ENCODE results near the gene CREB5.

CREB5 gene

GRCh38 chr7:28435732-28436378, 23.5 kb downstream of the CREB5 start:
- H3K4me1 Mint-ChIP-seq (ENCODE audit: low read depth), result no peaks in the 10 kb centered on the region
- H3K27me3 Mint-ChIP-seq, result peaks cover 76% of the 10 kb centered on the region
- H3K9me3 Mint-ChIP-seq, result no peaks in the 10 kb centered on the region
- H3K27ac Mint-ChIP-seq, result no peak overlapping the region
- H3K4me3 Mint-ChIP-seq, result no peak overlapping the region
- H3K36me3 Mint-ChIP-seq (ENCODE audit: low read depth), result no peaks in the 10 kb centered on the region

GRCh38 chr7:28440055-28440601, 27.8 kb downstream of the CREB5 start:
- Mint-ChIP-seq H3K4me3 (no peak overlapping the region), H3K27ac (no peak overlapping the region), H3K4me1 (ENCODE audit: low read depth) (peaks cover 17% of the 10 kb centered on the region), H3K27me3 (peaks cover 71% of the 10 kb centered on the region), H3K9me3 (peaks cover 5% of the 10 kb centered on the region), H3K36me3 (ENCODE audit: low read depth) (no peaks in the 10 kb centered on the region)

GRCh38 chr7:28442540-28443420, 30.5 kb downstream of the CREB5 start:
- H3K9me3 Mint-ChIP-seq, result peaks cover 5% of the 10 kb centered on the region

GRCh38 chr7:28446131-28446530, 33.8 kb downstream of the CREB5 start:
- Mint-ChIP-seq H3K4me1 (ENCODE audit: low read depth) (peaks cover 17% of the 10 kb centered on the region), H3K27me3 (peaks cover 39% of the 10 kb centered on the region), H3K4me3 (no peak overlapping the region), H3K36me3 (ENCODE audit: low read depth) (no peaks in the 10 kb centered on the region), H3K27ac (no peak overlapping the region), H3K9me3 (peaks cover 5% of the 10 kb centered on the region)

More at GRCh38 chr7:28442540-28443420, 30.5 kb downstream of the CREB5 start:
- Mint-ChIP-seq H3K27me3 (peaks cover 57% of the 10 kb centered on the region), H3K4me3 (no peak overlapping the region), H3K27ac (peak overlapping the region; percentile 24), H3K36me3 (ENCODE audit: low read depth) (no peaks in the 10 kb centered on the region), H3K4me1 (ENCODE audit: low read depth) (peaks cover 17% of the 10 kb centered on the region)

- H3K4me3 Mint-ChIP-seq, result no peak overlapping the region
- no peak overlapping the region for H3K27ac Mint-ChIP-seq
- H3K36me3 Mint-ChIP-seq (ENCODE audit: low read depth), result no peaks in the 10 kb centered on the region
- H3K4me1 Mint-ChIP-seq (ENCODE audit: low read depth), result peaks cover 14% of the 10 kb centered on the region
- peaks cover 2% of the 10 kb centered on the region for H3K9me3 Mint-ChIP-seq
- H3K27me3 Mint-ChIP-seq, result peaks cover 31% of the 10 kb centered on the region
Measured at GRCh38 chr7:28447071-28447470, 34.8 kb downstream of the CREB5 start.

GRCh38 chr7:28448708-28449107, 36.4 kb downstream of the CREB5 start:
- Mint-ChIP-seq H3K27ac (no peak overlapping the region), H3K36me3 (ENCODE audit: low read depth) (no peaks in the 10 kb centered on the region), H3K27me3 (peaks cover 28% of the 10 kb centered on the region), H3K4me3 (no peak overlapping the region), H3K9me3 (no peaks in the 10 kb centered on the region), H3K4me1 (ENCODE audit: low read depth) (no peaks in the 10 kb centered on the region)

- H3K27me3 Mint-ChIP-seq, result peaks cover 14% of the 10 kb centered on the region
- H3K4me1 Mint-ChIP-seq (ENCODE audit: low read depth), result no peaks in the 10 kb centered on the region
- no peaks in the 10 kb centered on the region for H3K9me3 Mint-ChIP-seq
- H3K27ac Mint-ChIP-seq, result no peak overlapping the region
- no peaks in the 10 kb centered on the region for H3K36me3 Mint-ChIP-seq (ENCODE audit: low read depth)
- H3K4me3 Mint-ChIP-seq, result no peak overlapping the region
Measured at GRCh38 chr7:28452681-28453080, 40.4 kb downstream of the CREB5 start.

GRCh38 chr7:28455486-28455885, 43.2 kb downstream of the CREB5 start:
- Mint-ChIP-seq H3K36me3 (ENCODE audit: low read depth) (no peaks in the 10 kb centered on the region), H3K27ac (no peak overlapping the region), H3K4me3 (no peak overlapping the region), H3K27me3 (peaks cover 3% of the 10 kb centered on the region), H3K9me3 (no peaks in the 10 kb centered on the region), H3K4me1 (ENCODE audit: low read depth) (no peaks in the 10 kb centered on the region)

- H3K4me1 Mint-ChIP-seq (ENCODE audit: low read depth), result no peaks in the 10 kb centered on the region
- peaks cover 3% of the 10 kb centered on the region for H3K27me3 Mint-ChIP-seq
- H3K27ac Mint-ChIP-seq, result no peak overlapping the region
- H3K4me3 Mint-ChIP-seq, result no peak overlapping the region
- H3K9me3 Mint-ChIP-seq, result no peaks in the 10 kb centered on the region
- no peaks in the 10 kb centered on the region for H3K36me3 Mint-ChIP-seq (ENCODE audit: low read depth)
Measured at GRCh38 chr7:28456044-28456443, 43.7 kb downstream of the CREB5 start.

GRCh38 chr7:28458732-28459131, 46.4 kb downstream of the CREB5 start:
- H3K27me3 Mint-ChIP-seq, result peaks cover 9% of the 10 kb centered on the region
- H3K4me3 Mint-ChIP-seq, result no peak overlapping the region
- H3K36me3 Mint-ChIP-seq (ENCODE audit: low read depth), result no peaks in the 10 kb centered on the region
- H3K9me3 Mint-ChIP-seq, result no peaks in the 10 kb centered on the region
- H3K27ac Mint-ChIP-seq, result no peak overlapping the region
- H3K4me1 Mint-ChIP-seq (ENCODE audit: low read depth), result no peaks in the 10 kb centered on the region

GRCh38 chr7:28459306-28459705, 47.0 kb downstream of the CREB5 start:
- no peak overlapping the region for H3K4me3 Mint-ChIP-seq
- H3K9me3 Mint-ChIP-seq, result no peaks in the 10 kb centered on the region
- H3K27ac Mint-ChIP-seq, result no peak overlapping the region
- peaks cover 12% of the 10 kb centered on the region for H3K27me3 Mint-ChIP-seq
- no peaks in the 10 kb centered on the region for H3K36me3 Mint-ChIP-seq (ENCODE audit: low read depth)
- no peaks in the 10 kb centered on the region for H3K4me1 Mint-ChIP-seq (ENCODE audit: low read depth)

- Mint-ChIP-seq H3K27me3 (peaks cover 20% of the 10 kb centered on the region), H3K27ac (no peak overlapping the region), H3K9me3 (no peaks in the 10 kb centered on the region), H3K4me3 (no peak overlapping the region), H3K36me3 (ENCODE audit: low read depth) (no peaks in the 10 kb centered on the region), H3K4me1 (ENCODE audit: low read depth) (no peaks in the 10 kb centered on the region)
Measured at GRCh38 chr7:28465697-28466096, 53.4 kb downstream of the CREB5 start.

GRCh38 chr7:28466341-28466740, 54.0 kb downstream of the CREB5 start:
- H3K36me3 Mint-ChIP-seq (ENCODE audit: low read depth), result no peaks in the 10 kb centered on the region
- H3K27ac Mint-ChIP-seq, result no peak overlapping the region
- no peak overlapping the region for H3K4me3 Mint-ChIP-seq
- peaks cover 20% of the 10 kb centered on the region for H3K27me3 Mint-ChIP-seq
- H3K4me1 Mint-ChIP-seq (ENCODE audit: low read depth), result no peaks in the 10 kb centered on the region
- no peaks in the 10 kb centered on the region for H3K9me3 Mint-ChIP-seq

- H3K4me1 Mint-ChIP-seq (ENCODE audit: low read depth), result no peaks in the 10 kb centered on the region
- peaks cover 19% of the 10 kb centered on the region for H3K27me3 Mint-ChIP-seq
- H3K36me3 Mint-ChIP-seq (ENCODE audit: low read depth), result no peaks in the 10 kb centered on the region
- no peak overlapping the region for H3K4me3 Mint-ChIP-seq
- no peak overlapping the region for H3K27ac Mint-ChIP-seq
- H3K9me3 Mint-ChIP-seq, result no peaks in the 10 kb centered on the region
Measured at GRCh38 chr7:28466885-28467284, 54.6 kb downstream of the CREB5 start.

- Mint-ChIP-seq H3K27me3 (peaks cover 16% of the 10 kb centered on the region), H3K4me3 (no peak overlapping the region), H3K9me3 (no peaks in the 10 kb centered on the region), H3K36me3 (ENCODE audit: low read depth) (no peaks in the 10 kb centered on the region), H3K4me1 (ENCODE audit: low read depth) (no peaks in the 10 kb centered on the region), H3K27ac (no peak overlapping the region)
Measured at GRCh38 chr7:28469562-28469961, 57.2 kb downstream of the CREB5 start.

Data from stimulated activated naive CD8-positive, alpha-beta T cell treated with anti-CD3 and anti-CD28 coated beads, Interleukin-15, Interleukin-2, amounts not matched to agents 100 ng/mL and 50 ng/mL, for 24 hours (primary cell).